Fibroblast of lung (primary cell): ENCODE measurements around the gene SPATA6L. TPM values are rescaled to one million over a fixed set of nuclear protein-coding genes. Genes with fewer than 3 reads are reported as not detected.

Experiments
- DNase-seq, 2 donors: peaks; one replicate each; pipeline versions ENCODE4 v3.0.0 to v3.0.0-alpha.2; 2010; ENCODE audit warnings: low read depth in 2 of 2
- H2AFZ ChIP-seq: 2 replicates; pipeline ENCODE4 v1.5.1; 2012; ENCODE audit warnings: low read length, control low read depth, inconsistent platforms
- H3K27ac ChIP-seq: 2 replicates; pipeline ENCODE4 v1.5.1; 2011; ENCODE audit warnings: low read length, control low read depth; ENCODE audit not compliant: insufficient read depth
- H3K27me3 ChIP-seq: 2 replicates; pipeline ENCODE4 v1.5.1; 2011; ENCODE audit warnings: mild to moderate bottlenecking, low read length; ENCODE audit not compliant: control insufficient read depth, insufficient read depth
- H3K36me3 ChIP-seq: 2 replicates; pipeline ENCODE4 v1.5.1; 2011; ENCODE audit warnings: low read length; ENCODE audit not compliant: control insufficient read depth, insufficient read depth
- H3K4me1 ChIP-seq: 2 replicates; pipeline ENCODE4 v1.5.1; 2011; ENCODE audit warnings: low read length; ENCODE audit not compliant: control insufficient read depth, insufficient read depth; ENCODE audit errors: extremely low read depth
- H3K4me2 ChIP-seq: 2 replicates; pipeline ENCODE4 v1.5.1; 2011; ENCODE audit warnings: low read length, control low read depth; ENCODE audit not compliant: insufficient read depth; ENCODE audit errors: extremely low read depth
- H3K4me3 ChIP-seq, 4 experiments: fragments of 200-600 bp in 1 of 4; sonication (generic) in 1 of 4; replicated peaks in 1 of 4; 2 replicates each; pipeline ENCODE4 v1.5.1; 2011 to 2016; ENCODE audit warnings: low read length in 4 of 4, low read depth in 3 of 4, mild to moderate bottlenecking in 3 of 4, control low read depth in 2 of 4, inconsistent platforms in 1 of 4, mixed read lengths in 1 of 4; ENCODE audit not compliant: insufficient read depth in 1 of 4; ENCODE audit errors: control extremely low read depth in 1 of 4
- H3K79me2 ChIP-seq: 2 replicates; pipeline ENCODE4 v1.5.1; 2012; ENCODE audit warnings: mild to moderate bottlenecking, low read length, inconsistent platforms; ENCODE audit not compliant: control insufficient read depth, insufficient read depth
- H3K9ac ChIP-seq: 2 replicates; pipeline ENCODE4 v1.5.1; 2011; ENCODE audit warnings: mild to moderate bottlenecking, low read length, control low read depth; ENCODE audit not compliant: insufficient read depth
- H3K9me3 ChIP-seq: 2 replicates; pipeline ENCODE4 v1.5.1; 2012; ENCODE audit warnings: low read depth, low read length; ENCODE audit not compliant: control insufficient read depth, insufficient read depth
- H4K20me1 ChIP-seq: 2 replicates; pipeline ENCODE4 v1.5.1; 2011; ENCODE audit warnings: low read length; ENCODE audit not compliant: control insufficient read depth, insufficient read depth; ENCODE audit errors: extremely low read depth
- CTCF ChIP-seq, 2 donors: IDR thresholded peaks in 1 of 2; conservative IDR thresholded peaks in 1 of 2; 1 replicate in 1 of 2; 2 replicates in 1 of 2; pipeline ENCODE4 v1.5.1; 2011 to 2012; ENCODE audit warnings: low read length in 2 of 2, control low read depth in 1 of 2, inconsistent platforms in 1 of 2, low read depth in 1 of 2, mild to moderate bottlenecking in 1 of 2
- EZH2 ChIP-seq: IDR thresholded peaks from 2 replicates; pipeline ENCODE4 v1.5.1; 2012; ENCODE audit warnings: low read length, control low read depth, mild to moderate bottlenecking; ENCODE audit errors: missing control alignments
- polyA plus RNA-seq, 2 donors: library from polyadenylated mRNA; depleted of rRNA in 1 of 2; stranded (reverse) in 1 of 2; unstranded in 1 of 2; fragments of >200 nt; gene quantifications; 2 replicates each; pipeline ENCODE4 v1.2.1, GENCODE V29; 2011 to 2012; ENCODE audit warnings: missing spikeins in 1 of 2
- total RNA-seq: library from RNA; depleted of rRNA; stranded (reverse); fragments of >200 nt; gene quantifications from 2 replicates; pipeline ENCODE4 v1.2.1, GENCODE V29; 2014

The SPATA6L gene
- total and polyA plus RNA-seq, 2 donors (not counting 1 experiment from before 2014, with no cell fraction given): 0.54 to 1.2 TPM

- Histone ChIP-seq H3K4me2 (no peak overlapping the region), H4K20me1 (no peaks in the 10 kb centered on the region), H3K36me3 (no peaks in the 10 kb centered on the region), H3K4me3 (no peak overlapping the region), H3K79me2 (no peaks in the 10 kb centered on the region), H3K4me1 (no peaks in the 10 kb centered on the region), H3K27ac (no peak overlapping the region), H3K27me3 (no peaks in the 10 kb centered on the region), H3K9ac (no peak overlapping the region), H2AFZ (no peak overlapping the region), H3K9me3 (no peaks in the 10 kb centered on the region)
- no peak for DNase-seq
- TF ChIP-seq EZH2 (no peak), CTCF (conservative IDR thresholded peaks at IDR 0.05 in 1 of 2, IDR thresholded peaks at IDR 0.05 in 1 of 2; ENCODE audit: low read depth in 1 of 2, low read length in 2 of 2) (no peak)
These were observed 48.5 kb downstream of the SPATA6L start for GRCh38 chr9:4617752-4618151.

DNA sequence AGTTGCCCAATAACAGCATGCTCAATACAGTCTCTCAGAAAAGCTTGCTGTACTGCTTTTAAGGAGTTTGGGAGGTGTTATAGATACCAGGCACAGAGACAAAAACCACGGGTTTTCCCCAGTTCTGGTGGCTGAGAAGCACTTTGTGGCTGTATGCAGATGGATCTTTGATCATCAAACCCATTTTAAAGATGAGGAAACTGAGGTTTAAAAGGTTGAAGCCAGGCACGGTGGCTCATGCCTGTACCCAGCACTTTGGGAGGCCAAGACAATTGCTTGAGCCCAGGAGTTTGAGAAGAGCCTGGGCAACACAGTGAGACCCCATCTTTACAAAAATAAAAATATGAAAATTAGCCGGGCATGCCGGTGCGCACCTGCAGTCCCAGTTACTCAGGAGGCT, 50.5 kb downstream of the SPATA6L start:
- Histone ChIP-seq H3K4me1 (no peaks in the 10 kb centered on the region), H4K20me1 (no peaks in the 10 kb centered on the region), H3K9ac (no peak overlapping the region), H3K4me3 (no peak overlapping the region), H2AFZ (no peak overlapping the region), H3K9me3 (no peaks in the 10 kb centered on the region), H3K36me3 (no peaks in the 10 kb centered on the region), H3K27ac (no peak overlapping the region), H3K79me2 (no peaks in the 10 kb centered on the region), H3K27me3 (no peaks in the 10 kb centered on the region), H3K4me2 (no peak overlapping the region)
- no peak for TF ChIP-seq EZH2
- no peak for TF ChIP-seq CTCF (conservative IDR thresholded peaks at IDR 0.05 in 1 of 2, IDR thresholded peaks at IDR 0.05 in 1 of 2; ENCODE audit: low read depth in 1 of 2, low read length in 2 of 2)
- no peak for DNase-seq

DNA sequence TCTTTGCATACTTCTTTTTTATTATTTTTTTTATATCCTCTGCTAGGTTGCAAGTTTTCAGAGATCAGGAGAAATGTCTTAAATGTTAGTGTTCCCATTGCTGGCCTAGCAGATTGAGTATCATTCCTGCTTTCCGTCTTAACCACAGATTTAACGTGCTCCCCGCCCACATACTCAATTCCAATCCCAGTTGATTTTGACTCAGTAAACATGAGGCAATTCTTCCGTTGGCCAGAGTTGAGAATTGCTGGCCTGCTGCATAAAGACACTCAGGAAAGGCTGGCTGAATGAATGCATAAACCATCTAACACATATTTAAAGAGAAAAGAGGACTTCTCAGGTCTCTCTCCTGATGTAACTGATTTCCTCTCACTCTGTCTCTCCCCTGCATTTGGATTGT, 51.0 kb downstream of the SPATA6L start:
- Histone ChIP-seq H3K4me2 (no peak overlapping the region), H4K20me1 (no peaks in the 10 kb centered on the region), H3K9ac (no peak overlapping the region), H3K9me3 (no peaks in the 10 kb centered on the region), H3K79me2 (no peaks in the 10 kb centered on the region), H3K4me3 (no peak overlapping the region), H3K27me3 (no peaks in the 10 kb centered on the region), H3K36me3 (no peaks in the 10 kb centered on the region), H3K27ac (no peak overlapping the region), H3K4me1 (no peaks in the 10 kb centered on the region), H2AFZ (no peak overlapping the region)
- DNase-seq: peak; percentile 21 to 86
- TF ChIP-seq CTCF (conservative IDR thresholded peaks at IDR 0.05 in 1 of 2, IDR thresholded peaks at IDR 0.05 in 1 of 2; ENCODE audit: low read depth in 1 of 2, low read length in 2 of 2) (no peak), EZH2 (no peak)
